NCI-H510A (cell line): ENCODE results near the gene WDR48.
"Not testable (repeated sequence)": the region's sequence is repeated elsewhere in the genome, so short reads cannot be mapped to it uniquely, and the experiment has no call there.

Experiments
- DNase-seq: peaks from one replicate; lab custom pipeline; 2025; lab: John Stamatoyannopoulos, UW

WDR48 gene

GRCh38 chr3:39051649-39052561, at the start of gene WDR48, which contains the start of gene SCN11A:
TSS of gene WDR48 (plus strand) at chr3:39052016. CDS start at chr3:39052026, 10 bp downstream.
TSS of gene SCN11A (minus strand) at chr3:39051944. CDS start at chr3:38950362, 101,582 bp downstream.
- peak; percentile 81 for DNase-seq

- no peak for DNase-seq
These were observed 46.5 kb upstream of the WDR48 start for GRCh38 chr3:39005295-39005694.

- no peak for DNase-seq
These were observed 40.6 kb upstream of the WDR48 start for GRCh38 chr3:39011191-39011736.

- DNase-seq: no peak
These were observed 38.5 kb upstream of the WDR48 start for GRCh38 chr3:39013289-39013688.

- no peak for DNase-seq
These were observed 37.8 kb upstream of the WDR48 start for GRCh38 chr3:39013921-39014509.

GRCh38 chr3:39015418-39015817, 36.4 kb upstream of the WDR48 start:
- DNase-seq: no peak

- DNase-seq: no peak
These were observed 32.5 kb upstream of the WDR48 start for GRCh38 chr3:39019299-39019698.

- DNase-seq: no peak
These were observed 30.8 kb upstream of the WDR48 start for GRCh38 chr3:39021029-39021428.

- no peak for DNase-seq
These were observed 30.1 kb upstream of the WDR48 start for GRCh38 chr3:39021465-39022285.

GRCh38 chr3:39022286-39022630, 29.6 kb upstream of the WDR48 start:
- DNase-seq: no peak

- DNase-seq: no peak
These were observed 27.3 kb upstream of the WDR48 start for GRCh38 chr3:39024497-39024896.

GRCh38 chr3:39025222-39025970, 26.4 kb upstream of the WDR48 start:
- DNase-seq: no peak

GRCh38 chr3:39028546-39028945, 23.3 kb upstream of the WDR48 start:
- no peak for DNase-seq

- DNase-seq: no peak
These were observed 22.3 kb upstream of the WDR48 start for GRCh38 chr3:39029556-39029955.

- DNase-seq: no peak
These were observed 13.7 kb upstream of the WDR48 start for GRCh38 chr3:39038165-39038564.

- no peak for DNase-seq
These were observed 1.8 kb upstream of the WDR48 start for GRCh38 chr3:39050029-39050428.

- DNase-seq: no peak
These were observed 767 bp downstream of the WDR48 start for GRCh38 chr3:39052583-39052982.

GRCh38 chr3:39053696-39054095, 1.9 kb downstream of the WDR48 start:
- DNase-seq: no peak

GRCh38 chr3:39056151-39056550, 4.3 kb downstream of the WDR48 start:
- DNase-seq: no peak

- not testable (repeated sequence) for DNase-seq
These were observed 9.4 kb downstream of the WDR48 start for GRCh38 chr3:39061228-39061627.

- DNase-seq: no peak
These were observed 10.4 kb downstream of the WDR48 start for GRCh38 chr3:39062180-39062579.

GRCh38 chr3:39063143-39063542, 11.3 kb downstream of the WDR48 start:
- no peak for DNase-seq
